GM23338 (cell line): Measurements from ENCODE around the gene KRTAP12-3. TPM values are rescaled to one million over a fixed set of nuclear protein-coding genes. Genes with fewer than 3 reads are reported as not detected.

Source experiments
- ATAC-seq: fragments of 200-7000 bp; cut with Tn5 transposase; 3 replicates; pipeline ENCODE4 v1.9.1; 2020
- DNase-seq: peaks from one replicate; pipeline ENCODE4 v3.0.0-alpha.2; 2015; ENCODE audit warnings: low spot score
- H2AFZ ChIP-seq: fragments of 200-600 bp; sonication (generic); 2 replicates; pipeline ENCODE4 v1.8.0; 2016; ENCODE audit warnings: antibody characterized with exemption, mild to moderate bottlenecking, moderate library complexity
- H3F3A ChIP-seq: fragments of 200-600 bp; sonication (generic); replicated peaks from 2 replicates; pipeline ENCODE4 v1.8.0; 2017; ENCODE audit warnings: antibody characterized with exemption, mixed run types, low read depth
- H3K27ac ChIP-seq: fragments of 200-600 bp; sonication (generic); 2 replicates; pipeline ENCODE4 v1.6.1; 2016; ENCODE audit warnings: low read depth
- H3K27me3 ChIP-seq: fragments of 200-600 bp; sonication (generic); 2 replicates; pipeline ENCODE4 v1.8.0; 2016; ENCODE audit warnings: mild to moderate bottlenecking, mixed run types, moderate library complexity; ENCODE audit not compliant: insufficient read depth
- H3K36me3 ChIP-seq: fragments of 200-600 bp; sonication (generic); 2 replicates; pipeline ENCODE4 v1.8.0; 2016; ENCODE audit warnings: mild to moderate bottlenecking; ENCODE audit not compliant: insufficient read depth
- H3K4me1 ChIP-seq: fragments of 200-600 bp; sonication (generic); 2 replicates; pipeline ENCODE4 v1.8.0; 2016; ENCODE audit warnings: mild to moderate bottlenecking, moderate library complexity; ENCODE audit not compliant: insufficient read depth
- H3K4me2 ChIP-seq: fragments of 200-600 bp; sonication (generic); 2 replicates; pipeline ENCODE4 v1.7.1; 2017; ENCODE audit warnings: mixed run types
- H3K4me3 ChIP-seq: fragments of 200-600 bp; sonication (generic); 2 replicates; pipeline ENCODE4 v1.6.1; 2016; ENCODE audit warnings: mixed run types
- H3K79me2 ChIP-seq: fragments of 200-600 bp; sonication (generic); replicated peaks from 2 replicates; pipeline ENCODE4 v1.8.0; 2017; ENCODE audit warnings: mild to moderate bottlenecking; ENCODE audit not compliant: insufficient read depth
- H3K9me2 ChIP-seq: fragments of 200-600 bp; sonication (generic); 2 replicates; pipeline ENCODE4 v1.8.0; 2017; ENCODE audit not compliant: insufficient read depth
- H4K20me1 ChIP-seq: fragments of 200-600 bp; sonication (generic); replicated peaks from 2 replicates; pipeline ENCODE4 v1.8.0; 2017; ENCODE audit warnings: mild to moderate bottlenecking; ENCODE audit not compliant: insufficient read depth
- H3K27ac Mint-ChIP-seq: 2 replicates; pipeline ENCODE4 v1.8.0; 2020; ENCODE audit warnings: inconsistent platforms, mild to moderate bottlenecking, moderate library complexity, mixed read lengths
- H3K27me3 Mint-ChIP-seq: 3 replicates; pipeline ENCODE4 v1.8.0; 2022; ENCODE audit warnings: low read depth, mild to moderate bottlenecking, moderate library complexity, mixed read lengths, inconsistent platforms; ENCODE audit not compliant: insufficient read depth, poor library complexity
- H3K36me3 Mint-ChIP-seq: 3 replicates; pipeline ENCODE4 v1.8.0; 2021; ENCODE audit warnings: low read depth, mild to moderate bottlenecking, inconsistent platforms, moderate library complexity, mixed read lengths
- H3K4me1 Mint-ChIP-seq: 3 replicates; pipeline ENCODE4 v1.8.0; 2020; ENCODE audit warnings: mild to moderate bottlenecking, inconsistent platforms, mixed read lengths
- H3K4me3 Mint-ChIP-seq: 3 replicates; pipeline ENCODE4 v1.8.0; 2021; ENCODE audit warnings: moderate library complexity, mild to moderate bottlenecking, inconsistent platforms, mixed read lengths
- H3K9me3 Mint-ChIP-seq: 3 replicates; pipeline ENCODE4 v1.8.0; 2020; ENCODE audit warnings: moderate library complexity, mild to moderate bottlenecking, inconsistent platforms, mixed read lengths
- CREB1 ChIP-seq: fragments of 250-450 bp; sonication (Bioruptor Pico); IDR thresholded peaks from 2 replicates; pipeline ENCODE4 v1.5.0; 2020; ENCODE audit warnings: low read depth, mild to moderate bottlenecking, moderate library complexity
- ETS1 ChIP-seq: IDR thresholded peaks from 2 replicates; pipeline ENCODE4 v1.6.1; 2016; ENCODE audit warnings: antibody characterized with exemption
- JUNB ChIP-seq: IDR thresholded peaks from one replicate; pipeline ENCODE4 v1.6.1; 2016; ENCODE audit warnings: antibody characterized with exemption; ENCODE audit not compliant: unreplicated experiment
- NANOG ChIP-seq: IDR thresholded peaks from 2 replicates; pipeline ENCODE4 v1.6.1; 2016; ENCODE audit warnings: antibody characterized with exemption, borderline replicate concordance
- REST ChIP-seq: IDR thresholded peaks from one replicate; pipeline ENCODE4 v1.6.1; 2018; ENCODE audit warnings: antibody characterized with exemption; ENCODE audit not compliant: unreplicated experiment
- ZNF114 ChIP-seq: fragments of 250-450 bp; sonication (Bioruptor Pico); IDR thresholded peaks from 2 replicates; pipeline ENCODE4 v1.5.0; 2020; ENCODE audit warnings: mild to moderate bottlenecking, moderate library complexity
- ZNF331 ChIP-seq: fragments of 250-450 bp; sonication (Bioruptor Pico); IDR thresholded peaks from 2 replicates; pipeline ENCODE4 v1.5.0; 2020; ENCODE audit warnings: low read depth, mild to moderate bottlenecking, moderate library complexity
- ZNF462 ChIP-seq: fragments of 250-450 bp; sonication (Bioruptor Pico); IDR thresholded peaks from 2 replicates; pipeline ENCODE4 v1.5.0; 2020; ENCODE audit warnings: mild to moderate bottlenecking, moderate library complexity
- polyA plus RNA-seq: library from polyadenylated mRNA; unstranded; fragments of >200 nt; fragmentation: Nextera tagmentation; extraction: Ambion mirVana; gene quantifications from 2 replicates; pipeline ENCODE4 v1.2.1, GENCODE V29; 2016
- total RNA-seq: library from RNA; depleted of rRNA; stranded (reverse); fragments of >200 nt; shearing (Covaris generic); gene quantifications from 2 replicates; pipeline ENCODE4 v1.2.3, GENCODE V29; 2014

KRTAP12-3 gene
- total and polyA plus RNA-seq, 2 experiments from 2014 or later, result not detected

GRCh38 chr21:44618504-44618903 lies 39.2 kb upstream of the KRTAP12-3 start (continued):
- TF ChIP-seq ZNF462 (CRISPR knock-in tag), result no peak
- TF ChIP-seq JUNB, result no peak

- ATAC-seq, result no peak
- peak overlapping the region; percentile 74; the same call in 1 of the 2 replicates for H3K27ac Mint-ChIP-seq
- Histone ChIP-seq H3K9me2 (no peaks in the 10 kb centered on the region), H3K4me3 (no peak overlapping the region), H4K20me1 (no peaks in the 10 kb centered on the region), H3K27me3 (no peaks in the 10 kb centered on the region), H3F3A (no peaks in the 10 kb centered on the region), H2AFZ (peak overlapping the region; percentile 4; the same call in 1 of the 2 replicates), H3K79me2 (no peaks in the 10 kb centered on the region), H3K36me3 (no peaks in the 10 kb centered on the region; the same call in 1 of the 2 replicates), H3K4me1 (no peaks in the 10 kb centered on the region), H3K4me2 (no peak overlapping the region), H3K27ac (no peak overlapping the region)
- H3K4me1 Mint-ChIP-seq, result peaks cover 23% of the 10 kb centered on the region; the same call in 2 of the 3 replicates
- peaks cover 5% of the 10 kb centered on the region for H3K27me3 Mint-ChIP-seq
- peaks cover 42% of the 10 kb centered on the region for H3K9me3 Mint-ChIP-seq
- DNase-seq, result no peak
- peaks cover 26% of the 10 kb centered on the region for H3K36me3 Mint-ChIP-seq
- no peak overlapping the region for H3K4me3 Mint-ChIP-seq
- TF ChIP-seq REST (no peak), ZNF114 (CRISPR knock-in tag) (no peak), NANOG (no peak), CREB1 (CRISPR knock-in tag) (no peak), ZNF331 (no peak), ETS1 (no peak)
Measured at GRCh38 chr21:44618909-44619308, 38.8 kb upstream of the KRTAP12-3 start.
